Measurements from ENCODE around the gene PTAR1.

DNA sequence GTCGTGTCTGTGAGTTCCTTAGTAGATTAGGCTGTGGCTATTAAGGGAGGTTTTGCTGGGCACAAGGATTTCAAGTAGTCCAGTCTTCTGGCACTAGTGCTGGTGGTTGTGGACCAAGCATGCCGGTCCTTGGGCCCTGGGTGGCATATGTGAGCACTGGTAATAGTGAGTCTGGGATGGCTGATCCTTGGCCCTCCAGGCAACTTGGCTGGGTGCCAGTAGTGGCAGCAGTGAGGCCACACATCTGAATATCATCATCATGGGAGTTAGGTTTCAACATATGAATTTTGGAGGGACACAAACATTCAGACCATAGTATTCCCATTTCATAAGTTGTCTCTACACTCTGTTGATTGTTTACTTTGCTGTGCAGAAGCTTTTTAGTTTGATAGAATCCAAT, 62.3 kb downstream of the PTAR1 start:
- TF ChIP-seq CTCF (IDR thresholded peaks at IDR 0.05) (no peak), POLR2AphosphoS5 (IDR thresholded peaks at IDR 0.05; ENCODE audit: insufficient read depth in 1 of 2, low read depth in 1 of 2) (no peak), POLR2A (IDR thresholded peaks at IDR 0.05) (no peak)

Measured in vagina (tissue), 2 donors.